SIG-M5 treated with dmso at 0.1 percent for 504 hours (cell line): ENCODE measurements around the gene HSD17B11.
"Not testable (repeated sequence)": the region's sequence is repeated elsewhere in the genome, so short reads cannot be mapped to it uniquely, and the experiment has no call there.

ENCODE experiments used
- DNase-seq: peaks from one replicate; lab custom pipeline; 2025; ENCODE audit not compliant: unreplicated experiment; lab: John Stamatoyannopoulos, UW

HSD17B11 gene

DNA sequence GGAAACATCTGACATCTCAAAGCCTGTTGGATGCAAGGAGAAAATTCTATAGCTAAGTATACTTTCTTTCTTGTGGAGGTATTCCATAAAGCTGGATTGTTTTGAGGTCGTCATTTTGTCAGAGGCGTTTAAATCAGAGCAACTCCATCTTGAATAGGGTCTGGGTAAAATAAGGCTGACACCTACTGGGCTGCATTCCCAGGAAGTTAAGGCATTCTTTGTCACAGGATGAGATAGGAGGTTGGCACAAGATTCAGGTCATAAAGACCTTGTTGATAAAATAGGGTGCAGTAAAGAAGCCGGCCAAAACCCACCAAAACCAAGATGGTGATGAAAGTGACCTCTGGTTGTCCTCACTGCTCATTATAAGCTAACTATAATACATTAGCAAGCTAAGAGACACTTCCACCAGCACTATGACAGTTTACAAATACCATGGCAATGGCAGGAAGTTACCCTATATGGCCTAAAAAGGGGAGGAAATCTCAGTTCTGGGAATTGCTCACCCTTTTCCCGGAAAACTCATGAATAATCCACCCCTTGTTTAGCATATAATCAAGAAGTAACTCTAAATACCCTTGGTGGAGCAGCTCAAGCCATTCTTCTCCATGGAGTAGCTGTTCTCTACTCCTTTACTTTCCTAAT is 80.2 kb downstream of the HSD17B11 start:
- no peak for DNase-seq

- DNase-seq = no peak
Measured at GRCh38 chr4:87309625-87310024, 81.4 kb downstream of the HSD17B11 start.

GRCh38 chr4:87306056-87306455 is 84.9 kb downstream of the HSD17B11 start:
- DNase-seq = no peak

DNA sequence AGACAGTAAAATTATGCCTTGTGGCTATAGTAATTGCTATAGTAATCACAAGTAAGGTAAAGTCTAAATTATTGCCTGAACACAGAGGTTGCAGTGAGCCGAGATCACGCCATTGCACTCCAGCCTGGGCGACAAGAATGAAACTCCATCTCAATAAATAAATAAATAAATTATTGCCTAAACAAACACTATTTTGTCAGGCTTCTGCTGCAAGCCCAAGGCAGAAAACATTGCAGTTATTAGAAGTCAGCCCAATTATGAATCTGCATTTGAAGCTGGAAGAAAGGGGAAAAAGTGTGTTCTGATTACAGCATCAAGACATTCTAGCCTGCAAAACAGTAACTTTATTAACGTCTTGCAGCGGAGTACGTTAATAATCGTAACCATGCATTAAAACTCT is 85.4 kb downstream of the HSD17B11 start:
- no peak for DNase-seq

GRCh38 chr4:87304745-87305432 is 86.1 kb downstream of the HSD17B11 start:
- peak; percentile 65 for DNase-seq

DNA sequence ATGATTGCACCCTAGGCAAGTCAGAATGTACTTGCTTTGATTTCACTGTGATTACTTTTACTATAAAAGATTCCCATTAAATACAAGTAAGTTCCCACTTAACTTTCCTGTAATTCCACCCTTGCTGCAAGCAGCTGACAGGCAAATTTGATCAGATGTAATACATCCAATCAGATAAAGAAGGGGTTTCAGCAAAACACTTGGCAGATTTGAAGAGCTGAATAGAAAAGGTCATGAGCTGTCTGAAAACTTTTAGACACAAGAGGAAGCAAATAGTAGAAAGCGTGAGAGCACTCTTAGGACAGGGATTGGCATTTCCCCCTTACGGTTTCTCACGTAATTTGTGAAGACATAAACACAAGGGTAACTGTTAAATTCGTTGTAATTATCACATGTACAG is 91.1 kb downstream of the HSD17B11 start:
- DNase-seq = no peak

DNA sequence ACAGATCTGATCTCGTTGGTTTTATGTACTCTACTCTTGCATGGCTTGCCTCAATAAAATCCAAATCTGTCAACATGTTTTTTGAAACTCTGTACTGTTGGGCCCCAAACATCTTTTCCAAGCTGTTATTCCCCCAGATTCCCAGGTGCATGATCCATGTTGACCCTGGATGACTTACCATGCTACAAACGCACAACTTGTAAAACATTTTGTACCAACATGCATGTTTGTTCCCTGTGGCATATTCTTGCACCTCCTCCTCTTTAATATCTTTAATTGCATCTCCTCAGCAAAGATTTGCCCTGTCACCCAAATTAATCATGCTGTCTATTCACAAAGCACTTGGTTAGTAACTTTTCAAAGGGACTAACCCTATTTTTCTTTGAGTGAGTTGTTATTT is 92.6 kb downstream of the HSD17B11 start:
- DNase-seq = no peak

- DNase-seq = not testable (repeated sequence)
Measured at GRCh38 chr4:87294911-87295310, 96.1 kb downstream of the HSD17B11 start.

DNA sequence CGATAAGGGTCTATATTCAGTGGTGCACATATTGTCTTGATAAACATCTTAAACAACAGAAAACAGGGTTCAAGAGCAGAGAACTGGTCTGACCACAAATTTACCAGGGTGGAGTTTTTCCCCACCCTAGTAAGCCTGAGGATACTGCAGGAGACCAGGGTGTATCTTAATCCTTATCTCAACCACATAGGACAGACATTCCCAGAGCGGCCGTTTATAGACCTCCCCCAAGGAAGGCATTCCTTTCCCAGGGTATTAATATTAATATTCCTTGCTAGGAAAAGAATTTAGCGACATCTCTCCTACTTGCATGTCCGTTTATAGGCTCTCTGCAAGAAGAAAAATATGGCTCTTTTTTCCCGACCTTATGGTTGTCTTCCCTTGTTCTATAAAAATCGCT is 97.1 kb downstream of the HSD17B11 start:
- DNase-seq = not testable (repeated sequence)

GRCh38 chr4:87286970-87287369 is 104.0 kb downstream of the HSD17B11 start:
- DNase-seq = no peak
